HepG2 (cell line): ENCODE measurements around the gene CSNK1D. TPM values are rescaled to one million over a fixed set of nuclear protein-coding genes. Genes with fewer than 3 reads are reported as not detected.

Experiments used
- ARHGAP35 ChIP-seq: sonication (generic); formaldehyde crosslinking; IDR thresholded peaks from 2 replicates; pipeline ENCODE4 v1.9.0; 2022; ENCODE audit warnings: mild to moderate bottlenecking, inconsistent platforms, moderate library complexity, missing genetic modification reagents, borderline replicate concordance
- ARNT ChIP-seq: fragments of 450-650 bp; IDR thresholded peaks from 2 replicates; pipeline ENCODE4 v1.6.1; 2017
- CENPT ChIP-seq: sonication (generic); formaldehyde crosslinking; IDR thresholded peaks from 2 replicates; pipeline ENCODE4 v1.8.0; 2022; ENCODE audit warnings: low read depth, mild to moderate bottlenecking, moderate library complexity, missing genetic modification reagents
- ETV6 ChIP-seq: sonication (generic); formaldehyde crosslinking; conservative IDR thresholded peaks from 2 replicates; pipeline ENCODE4 v1.4.0; 2020; ENCODE audit warnings: missing genetic modification reagents
- HOXD1 ChIP-seq: sonication (generic); formaldehyde crosslinking; IDR thresholded peaks from 2 replicates; pipeline ENCODE4 v1.5.0; 2020; ENCODE audit warnings: missing genetic modification reagents
- KLF16 ChIP-seq, 2 experiments: sonication (generic) in 1 of 2; formaldehyde crosslinking in 1 of 2; IDR thresholded peaks; 2 replicates each; pipeline versions ENCODE4 v1.6.1 to v1.8.0; 2016 to 2023; ENCODE audit warnings: missing genetic modification reagents in 2 of 2, missing compliant biosample characterization in 1 of 2
- KMT2A ChIP-seq: sonication (generic); formaldehyde crosslinking; IDR thresholded peaks from 2 replicates; pipeline ENCODE4 v1.4.0; 2020; ENCODE audit warnings: missing genetic modification reagents
- NFKB2 ChIP-seq: sonication (generic); formaldehyde crosslinking; IDR thresholded peaks from 2 replicates; pipeline ENCODE4 v1.4.0; 2020; ENCODE audit warnings: missing genetic modification reagents, borderline replicate concordance
- PRPF4 ChIP-seq: fragments of 200-400 bp; formaldehyde crosslinking; IDR thresholded peaks from 2 replicates; pipeline ENCODE4 v1.6.1; 2016; ENCODE audit warnings: low read length, low read depth; ENCODE audit not compliant: poor library complexity, severe bottlenecking
- RFX1 ChIP-seq: fragments of 450-650 bp; IDR thresholded peaks from 2 replicates; pipeline ENCODE4 v1.6.1; 2017
- WIZ ChIP-seq: sonication (generic); formaldehyde crosslinking; IDR thresholded peaks from 2 replicates; pipeline ENCODE4 v1.5.1; 2020; ENCODE audit warnings: mild to moderate bottlenecking, missing genetic modification reagents
- ZIK1 ChIP-seq: sonication (generic); formaldehyde crosslinking; IDR thresholded peaks from 2 replicates; pipeline ENCODE4 v1.5.0; 2020; ENCODE audit warnings: mild to moderate bottlenecking, low read depth, missing genetic modification reagents, borderline replicate concordance
- ZNF451 ChIP-seq: sonication (generic); formaldehyde crosslinking; IDR thresholded peaks from 2 replicates; pipeline ENCODE4 v1.5.0; 2020; ENCODE audit warnings: mild to moderate bottlenecking, missing genetic modification reagents
- ZNF577 ChIP-seq: sonication (generic); formaldehyde crosslinking; IDR thresholded peaks from 2 replicates; pipeline ENCODE4 v1.4.0; 2020; ENCODE audit warnings: mild to moderate bottlenecking, low read depth, missing genetic modification reagents, borderline replicate concordance
- ZNF672 ChIP-seq: sonication (generic); formaldehyde crosslinking; IDR thresholded peaks from 2 replicates; pipeline ENCODE4 v1.8.1; 2022; ENCODE audit warnings: missing genetic modification reagents
- polyA plus RNA-seq, 8 experiments: library from polyadenylated mRNA; depleted of rRNA in 3 of 8; stranded (reverse) in 7 of 8; unstranded in 1 of 8; fragments of >200 nt; fragmentation: Illumina TruSeq in 4 of 8; extraction: Trizol in 4 of 8; gene quantifications; 2 replicates each; pipeline versions ENCODE4 v1.2.1 to v1.2.3, GENCODE V29; 2011 to 2016; ENCODE audit warnings: low read depth in 4 of 8, missing spikeins in 1 of 8, mixed read lengths in 1 of 8; ENCODE audit not compliant: insufficient read depth in 1 of 8
- total RNA-seq, 5 experiments: library from RNA; depleted of rRNA; stranded (reverse); fragments of >200 nt; fragmentation: Illumina TruSeq; extraction: Trizol; gene quantifications; 2 replicates each; pipeline ENCODE4 v1.2.3, GENCODE V29; 2016; ENCODE audit warnings: low read depth in 1 of 5
- TF ChIP-seq, protein P1 (sequence below): sonication (generic); formaldehyde crosslinking; IDR thresholded peaks from 2 replicates; pipeline ENCODE4 v1.9.0; 2021; ENCODE audit warnings: missing genetic modification reagents, mild to moderate bottlenecking, borderline replicate concordance
- TF ChIP-seq, protein P2 (sequence below): sonication (generic); formaldehyde crosslinking; IDR thresholded peaks from 2 replicates; pipeline ENCODE4 v1.4.0; 2020; ENCODE audit warnings: missing genetic modification reagents
- TF ChIP-seq, protein P3 (sequence below): sonication (generic); formaldehyde crosslinking; IDR thresholded peaks from 2 replicates; pipeline ENCODE4 v1.4.0; 2020; ENCODE audit warnings: mild to moderate bottlenecking, missing genetic modification reagents
- TF ChIP-seq, protein P4 (sequence below): sonication (generic); formaldehyde crosslinking; IDR thresholded peaks from 2 replicates; pipeline ENCODE4 v1.4.0; 2020; ENCODE audit warnings: mild to moderate bottlenecking, missing genetic modification reagents
- TF ChIP-seq, protein P5 (sequence below): sonication (generic); formaldehyde crosslinking; IDR thresholded peaks from 2 replicates; pipeline ENCODE4 v1.4.0; 2020; ENCODE audit warnings: mild to moderate bottlenecking, missing genetic modification reagents
- TF ChIP-seq, protein P6 (sequence below): sonication (generic); formaldehyde crosslinking; IDR thresholded peaks from 2 replicates; pipeline ENCODE4 v1.5.0; 2020; ENCODE audit warnings: mild to moderate bottlenecking, low read depth, missing genetic modification reagents, borderline replicate concordance

The CSNK1D gene
- total and polyA plus RNA-seq, 2 of the 13 experiments (the other 11 are each of a cell fraction or from before 2014, with no cell fraction given), result 31.5 to 128 TPM

DNA sequence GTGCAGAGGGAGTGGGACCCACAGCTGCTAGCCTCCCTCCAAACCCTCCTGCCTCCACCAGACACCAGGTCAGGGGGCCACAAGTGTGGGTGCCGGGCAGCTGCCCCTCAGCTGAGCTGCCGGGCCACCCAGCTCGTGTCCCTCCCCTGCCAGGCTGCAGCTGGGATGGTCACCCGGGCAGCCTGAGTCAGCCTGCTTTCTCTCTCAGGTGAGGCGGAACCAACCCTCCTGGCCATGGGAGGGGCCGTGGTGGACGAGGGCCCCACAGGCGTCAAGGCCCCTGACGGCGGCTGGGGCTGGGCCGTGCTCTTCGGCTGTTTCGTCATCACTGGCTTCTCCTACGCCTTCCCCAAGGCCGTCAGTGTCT, 37.7 kb downstream of the CSNK1D start (continued):
- TF ChIP-seq ZNF451 (CRISPR knock-in tag) (no peak), WIZ (no peak), ARNT (no peak), PRPF4 (no peak), ARHGAP35 (CRISPR knock-in tag) (no peak), KLF16 (CRISPR knock-in tag; IDR thresholded peaks at IDR 0.05) (peak in 1 of 2 experiments; percentile 15; a peak in 1 of 4 replicates), ZNF577 (CRISPR knock-in tag) (0 out of 2 replicates have a peak, but pooled peaks have one; percentile 50), ZIK1 (peak; percentile 37; the same call in 1 of the 2 replicates), ZNF672 (CRISPR knock-in tag) (no peak), CENPT (CRISPR knock-in tag) (no peak; the same call in 1 of the 2 replicates), NFKB2 (CRISPR knock-in tag) (no peak), HOXD1 (no peak; the same call in 1 of the 2 replicates), RFX1 (no peak), ETV6 (CRISPR knock-in tag) (no peak), KMT2A (CRISPR knock-in tag) (peak; percentile 28; the same call in 1 of the 2 replicates)
- TF ChIP-seq, protein P1, sequence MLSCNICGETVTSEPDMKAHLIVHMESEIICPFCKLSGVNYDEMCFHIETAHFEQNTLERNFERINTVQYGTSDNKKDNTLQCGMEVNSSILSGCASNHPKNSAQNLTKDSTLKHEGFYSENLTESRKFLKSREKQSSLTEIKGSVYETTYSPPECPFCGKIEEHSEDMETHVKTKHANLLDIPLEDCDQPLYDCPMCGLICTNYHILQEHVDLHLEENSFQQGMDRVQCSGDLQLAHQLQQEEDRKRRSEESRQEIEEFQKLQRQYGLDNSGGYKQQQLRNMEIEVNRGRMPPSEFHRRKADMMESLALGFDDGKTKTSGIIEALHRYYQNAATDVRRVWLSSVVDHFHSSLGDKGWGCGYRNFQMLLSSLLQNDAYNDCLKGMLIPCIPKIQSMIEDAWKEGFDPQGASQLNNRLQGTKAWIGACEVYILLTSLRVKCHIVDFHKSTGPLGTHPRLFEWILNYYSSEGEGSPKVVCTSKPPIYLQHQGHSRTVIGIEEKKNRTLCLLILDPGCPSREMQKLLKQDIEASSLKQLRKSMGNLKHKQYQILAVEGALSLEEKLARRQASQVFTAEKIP (CRISPR knock-in tag), result no peak
- TF ChIP-seq, protein P2, sequence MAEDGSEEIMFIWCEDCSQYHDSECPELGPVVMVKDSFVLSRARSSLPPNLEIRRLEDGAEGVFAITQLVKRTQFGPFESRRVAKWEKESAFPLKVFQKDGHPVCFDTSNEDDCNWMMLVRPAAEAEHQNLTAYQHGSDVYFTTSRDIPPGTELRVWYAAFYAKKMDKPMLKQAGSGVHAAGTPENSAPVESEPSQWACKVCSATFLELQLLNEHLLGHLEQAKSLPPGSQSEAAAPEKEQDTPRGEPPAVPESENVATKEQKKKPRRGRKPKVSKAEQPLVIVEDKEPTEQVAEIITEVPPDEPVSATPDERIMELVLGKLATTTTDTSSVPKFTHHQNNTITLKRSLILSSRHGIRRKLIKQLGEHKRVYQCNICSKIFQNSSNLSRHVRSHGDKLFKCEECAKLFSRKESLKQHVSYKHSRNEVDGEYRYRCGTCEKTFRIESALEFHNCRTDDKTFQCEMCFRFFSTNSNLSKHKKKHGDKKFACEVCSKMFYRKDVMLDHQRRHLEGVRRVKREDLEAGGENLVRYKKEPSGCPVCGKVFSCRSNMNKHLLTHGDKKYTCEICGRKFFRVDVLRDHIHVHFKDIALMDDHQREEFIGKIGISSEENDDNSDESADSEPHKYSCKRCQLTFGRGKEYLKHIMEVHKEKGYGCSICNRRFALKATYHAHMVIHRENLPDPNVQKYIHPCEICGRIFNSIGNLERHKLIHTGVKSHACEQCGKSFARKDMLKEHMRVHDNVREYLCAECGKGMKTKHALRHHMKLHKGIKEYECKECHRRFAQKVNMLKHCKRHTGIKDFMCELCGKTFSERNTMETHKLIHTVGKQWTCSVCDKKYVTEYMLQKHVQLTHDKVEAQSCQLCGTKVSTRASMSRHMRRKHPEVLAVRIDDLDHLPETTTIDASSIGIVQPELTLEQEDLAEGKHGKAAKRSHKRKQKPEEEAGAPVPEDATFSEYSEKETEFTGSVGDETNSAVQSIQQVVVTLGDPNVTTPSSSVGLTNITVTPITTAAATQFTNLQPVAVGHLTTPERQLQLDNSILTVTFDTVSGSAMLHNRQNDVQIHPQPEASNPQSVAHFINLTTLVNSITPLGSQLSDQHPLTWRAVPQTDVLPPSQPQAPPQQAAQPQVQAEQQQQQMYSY (CRISPR knock-in tag), result no peak
- TF ChIP-seq, protein P3, sequence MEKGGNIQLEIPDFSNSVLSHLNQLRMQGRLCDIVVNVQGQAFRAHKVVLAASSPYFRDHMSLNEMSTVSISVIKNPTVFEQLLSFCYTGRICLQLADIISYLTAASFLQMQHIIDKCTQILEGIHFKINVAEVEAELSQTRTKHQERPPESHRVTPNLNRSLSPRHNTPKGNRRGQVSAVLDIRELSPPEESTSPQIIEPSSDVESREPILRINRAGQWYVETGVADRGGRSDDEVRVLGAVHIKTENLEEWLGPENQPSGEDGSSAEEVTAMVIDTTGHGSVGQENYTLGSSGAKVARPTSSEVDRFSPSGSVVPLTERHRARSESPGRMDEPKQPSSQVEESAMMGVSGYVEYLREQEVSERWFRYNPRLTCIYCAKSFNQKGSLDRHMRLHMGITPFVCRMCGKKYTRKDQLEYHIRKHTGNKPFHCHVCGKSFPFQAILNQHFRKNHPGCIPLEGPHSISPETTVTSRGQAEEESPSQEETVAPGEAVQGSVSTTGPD (CRISPR knock-in tag), result no peak
- TF ChIP-seq, protein P4, sequence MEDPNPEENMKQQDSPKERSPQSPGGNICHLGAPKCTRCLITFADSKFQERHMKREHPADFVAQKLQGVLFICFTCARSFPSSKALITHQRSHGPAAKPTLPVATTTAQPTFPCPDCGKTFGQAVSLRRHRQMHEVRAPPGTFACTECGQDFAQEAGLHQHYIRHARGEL (CRISPR knock-in tag), result peak; percentile 86; the same call in 1 of the 2 replicates
- TF ChIP-seq, protein P5, sequence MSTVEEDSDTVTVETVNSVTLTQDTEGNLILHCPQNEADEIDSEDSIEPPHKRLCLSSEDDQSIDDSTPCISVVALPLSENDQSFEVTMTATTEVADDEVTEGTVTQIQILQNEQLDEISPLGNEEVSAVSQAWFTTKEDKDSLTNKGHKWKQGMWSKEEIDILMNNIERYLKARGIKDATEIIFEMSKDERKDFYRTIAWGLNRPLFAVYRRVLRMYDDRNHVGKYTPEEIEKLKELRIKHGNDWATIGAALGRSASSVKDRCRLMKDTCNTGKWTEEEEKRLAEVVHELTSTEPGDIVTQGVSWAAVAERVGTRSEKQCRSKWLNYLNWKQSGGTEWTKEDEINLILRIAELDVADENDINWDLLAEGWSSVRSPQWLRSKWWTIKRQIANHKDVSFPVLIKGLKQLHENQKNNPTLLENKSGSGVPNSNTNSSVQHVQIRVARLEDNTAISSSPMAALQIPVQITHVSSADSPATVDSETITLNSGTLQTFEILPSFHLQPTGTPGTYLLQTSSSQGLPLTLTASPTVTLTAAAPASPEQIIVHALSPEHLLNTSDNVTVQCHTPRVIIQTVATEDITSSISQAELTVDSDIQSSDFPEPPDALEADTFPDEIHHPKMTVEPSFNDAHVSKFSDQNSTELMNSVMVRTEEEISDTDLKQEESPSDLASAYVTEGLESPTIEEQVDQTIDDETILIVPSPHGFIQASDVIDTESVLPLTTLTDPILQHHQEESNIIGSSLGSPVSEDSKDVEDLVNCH (CRISPR knock-in tag), result no peak
- TF ChIP-seq, protein P6, sequence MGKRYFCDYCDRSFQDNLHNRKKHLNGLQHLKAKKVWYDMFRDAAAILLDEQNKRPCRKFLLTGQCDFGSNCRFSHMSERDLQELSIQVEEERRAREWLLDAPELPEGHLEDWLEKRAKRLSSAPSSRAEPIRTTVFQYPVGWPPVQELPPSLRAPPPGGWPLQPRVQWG (CRISPR knock-in tag), result 0 out of 2 replicates have a peak, but pooled peaks have one; percentile 3
